Adrenal gland (tissue), 5 donors: ENCODE measurements around the gene KCNA10.

Source experiments
- POLR2A ChIP-seq, 2 donors: fragments of 450-650 bp; IDR thresholded peaks; one replicate each; pipeline ENCODE4 v1.6.1; 2017; ENCODE audit warnings: antibody characterized with exemption in 2 of 2, mild to moderate bottlenecking in 2 of 2, moderate library complexity in 1 of 2
- TF ChIP-seq, protein P1 (sequence below), 6 experiments: fragments of 450-650 bp in 4 of 6; fragments of 200-600 bp in 2 of 6; sonication (generic) in 1 of 6; IDR thresholded peaks; 1 replicate in 5 of 6; 2 replicates in 1 of 6; pipeline versions ENCODE4 v1.5.1 to v1.8.0; 2016 to 2021; ENCODE audit warnings: antibody characterized with exemption in 6 of 6, mild to moderate bottlenecking in 2 of 6, moderate library complexity in 1 of 6
- donor health status: DM: no; HTN: no; CAD: no.

DNA sequence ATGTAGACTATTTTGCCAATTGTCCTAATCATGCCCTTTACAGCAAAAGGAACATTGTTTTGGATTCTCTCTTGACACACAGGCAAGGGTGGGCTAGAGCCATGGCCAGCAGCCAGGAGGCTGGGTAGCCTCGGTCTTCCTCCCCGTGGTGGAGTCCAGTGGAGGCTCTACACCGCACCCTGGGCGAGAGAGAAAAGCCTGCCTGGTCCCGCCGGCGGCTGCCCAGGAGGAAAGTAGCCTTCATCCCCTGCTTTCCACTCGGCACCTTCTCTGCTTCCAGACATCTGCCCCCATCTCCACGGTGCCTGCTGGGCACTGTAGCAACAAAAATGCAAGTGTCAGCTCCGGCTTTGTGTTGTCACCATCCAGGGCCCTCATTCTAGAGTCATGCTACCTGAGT, 46.4 kb downstream of the KCNA10 start:
- TF ChIP-seq, protein P1, sequence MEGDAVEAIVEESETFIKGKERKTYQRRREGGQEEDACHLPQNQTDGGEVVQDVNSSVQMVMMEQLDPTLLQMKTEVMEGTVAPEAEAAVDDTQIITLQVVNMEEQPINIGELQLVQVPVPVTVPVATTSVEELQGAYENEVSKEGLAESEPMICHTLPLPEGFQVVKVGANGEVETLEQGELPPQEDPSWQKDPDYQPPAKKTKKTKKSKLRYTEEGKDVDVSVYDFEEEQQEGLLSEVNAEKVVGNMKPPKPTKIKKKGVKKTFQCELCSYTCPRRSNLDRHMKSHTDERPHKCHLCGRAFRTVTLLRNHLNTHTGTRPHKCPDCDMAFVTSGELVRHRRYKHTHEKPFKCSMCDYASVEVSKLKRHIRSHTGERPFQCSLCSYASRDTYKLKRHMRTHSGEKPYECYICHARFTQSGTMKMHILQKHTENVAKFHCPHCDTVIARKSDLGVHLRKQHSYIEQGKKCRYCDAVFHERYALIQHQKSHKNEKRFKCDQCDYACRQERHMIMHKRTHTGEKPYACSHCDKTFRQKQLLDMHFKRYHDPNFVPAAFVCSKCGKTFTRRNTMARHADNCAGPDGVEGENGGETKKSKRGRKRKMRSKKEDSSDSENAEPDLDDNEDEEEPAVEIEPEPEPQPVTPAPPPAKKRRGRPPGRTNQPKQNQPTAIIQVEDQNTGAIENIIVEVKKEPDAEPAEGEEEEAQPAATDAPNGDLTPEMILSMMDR (IDR thresholded peaks at IDR 0.05), result no peak
- no peak for TF ChIP-seq POLR2A (IDR thresholded peaks at IDR 0.05)
